Measurements from ENCODE around the gene ZNF844.
"Not testable (repeated sequence)": the region's sequence is repeated elsewhere in the genome, so short reads cannot be mapped to it uniquely, and the experiment has no call there.

DNA sequence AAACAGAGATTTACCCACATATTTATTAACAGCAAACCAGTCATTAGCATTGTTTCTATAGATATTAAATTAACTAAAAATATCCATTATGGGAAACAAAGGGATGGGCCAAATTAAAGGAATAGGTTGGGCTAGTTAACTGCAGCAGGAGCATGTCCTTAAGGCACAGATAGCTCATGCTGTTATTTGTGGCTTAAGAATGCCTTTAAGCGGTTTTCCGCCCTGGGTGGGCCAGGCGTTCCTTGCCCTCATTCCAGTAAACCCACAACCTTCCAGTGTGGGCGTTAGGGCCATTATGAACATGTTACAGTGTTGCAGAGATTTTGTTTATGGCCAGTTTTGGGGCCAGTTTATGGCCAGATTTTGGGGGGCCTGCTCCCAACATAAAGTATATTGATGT, 39.4 kb downstream of the ZNF844 start:
- not testable (repeated sequence) for TF ChIP-seq POLR2A (IDR thresholded peaks at IDR 0.05)
- TF ChIP-seq, protein P1, sequence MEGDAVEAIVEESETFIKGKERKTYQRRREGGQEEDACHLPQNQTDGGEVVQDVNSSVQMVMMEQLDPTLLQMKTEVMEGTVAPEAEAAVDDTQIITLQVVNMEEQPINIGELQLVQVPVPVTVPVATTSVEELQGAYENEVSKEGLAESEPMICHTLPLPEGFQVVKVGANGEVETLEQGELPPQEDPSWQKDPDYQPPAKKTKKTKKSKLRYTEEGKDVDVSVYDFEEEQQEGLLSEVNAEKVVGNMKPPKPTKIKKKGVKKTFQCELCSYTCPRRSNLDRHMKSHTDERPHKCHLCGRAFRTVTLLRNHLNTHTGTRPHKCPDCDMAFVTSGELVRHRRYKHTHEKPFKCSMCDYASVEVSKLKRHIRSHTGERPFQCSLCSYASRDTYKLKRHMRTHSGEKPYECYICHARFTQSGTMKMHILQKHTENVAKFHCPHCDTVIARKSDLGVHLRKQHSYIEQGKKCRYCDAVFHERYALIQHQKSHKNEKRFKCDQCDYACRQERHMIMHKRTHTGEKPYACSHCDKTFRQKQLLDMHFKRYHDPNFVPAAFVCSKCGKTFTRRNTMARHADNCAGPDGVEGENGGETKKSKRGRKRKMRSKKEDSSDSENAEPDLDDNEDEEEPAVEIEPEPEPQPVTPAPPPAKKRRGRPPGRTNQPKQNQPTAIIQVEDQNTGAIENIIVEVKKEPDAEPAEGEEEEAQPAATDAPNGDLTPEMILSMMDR (IDR thresholded peaks at IDR 0.05): not testable (repeated sequence)

Data from esophagus squamous epithelium (tissue), 4 donors.